HG02642 (cell line): ENCODE data around the gene PFAS.
"Not testable (repeated sequence)": the region's sequence is repeated elsewhere in the genome, so short reads cannot be mapped to it uniquely, and the experiment has no call there.

Experiments
- ATAC-seq: cut with Tn5 transposase; IDR thresholded peaks from one replicate; pipeline ENCODE4 v1.9.1; 2021; ENCODE audit warnings: mild to moderate bottlenecking; ENCODE audit not compliant: unreplicated experiment, poor library complexity

PFAS gene

GRCh38 chr17:8248751-8249607, at the start of gene PFAS:
TSS of gene PFAS (plus strand) at chr17:8249289. CDS start at chr17:8253938, 4,649 bp downstream.
- peak; percentile 58 for ATAC-seq

GRCh38 chr17:8204761-8205555, 44.1 kb upstream of the PFAS start:
- no peak for ATAC-seq

- ATAC-seq: no peak
Observed at GRCh38 chr17:8206536-8206935, 42.6 kb upstream of the PFAS start.

GRCh38 chr17:8209907-8210760, 39.0 kb upstream of the PFAS start, which contains the start of gene AURKB:
TSS of gene AURKB (minus strand) at chr17:8210575. CDS start at chr17:8210224, 351 bp downstream.
- peak; percentile 88 for ATAC-seq

- ATAC-seq: peak; percentile 8
Observed at GRCh38 chr17:8210761-8211458, 38.2 kb upstream of the PFAS start.

- ATAC-seq: no peak
Observed at GRCh38 chr17:8212312-8213180, 36.5 kb upstream of the PFAS start.

GRCh38 chr17:8214000-8214399, 35.1 kb upstream of the PFAS start:
- ATAC-seq: not testable (repeated sequence)

GRCh38 chr17:8220783-8221662, 28.1 kb upstream of the PFAS start:
- peak; percentile 26 for ATAC-seq

- ATAC-seq: peak; percentile 40
Observed at GRCh38 chr17:8221663-8222379, 27.3 kb upstream of the PFAS start.

GRCh38 chr17:8222380-8222629, 26.8 kb upstream of the PFAS start:
- ATAC-seq: peak; percentile 41

GRCh38 chr17:8222630-8223355, 26.3 kb upstream of the PFAS start:
- peak; percentile 48 for ATAC-seq

GRCh38 chr17:8223356-8224126, 25.5 kb upstream of the PFAS start:
- peak; percentile 7 for ATAC-seq

- no peak for ATAC-seq
Observed at GRCh38 chr17:8224891-8225812, 23.9 kb upstream of the PFAS start.

GRCh38 chr17:8225813-8226535, 23.1 kb upstream of the PFAS start:
- ATAC-seq: no peak
